NCI-H69 (cell line): ENCODE measurements around the gene PLLP.

Experiments
- DNase-seq: peaks from one replicate; lab custom pipeline; 2025; lab: John Stamatoyannopoulos, UW

PLLP gene

GRCh38 chr16:57225978-57226377, 58.5 kb downstream of the PLLP start:
- no peak for DNase-seq

GRCh38 chr16:57224651-57225335, 59.7 kb downstream of the PLLP start:
- no peak for DNase-seq

- no peak for DNase-seq
Measured at GRCh38 chr16:57223057-57223456, 61.4 kb downstream of the PLLP start.

GRCh38 chr16:57216968-57217367, 67.5 kb downstream of the PLLP start:
- no peak for DNase-seq

GRCh38 chr16:57213462-57213861, 71.0 kb downstream of the PLLP start:
- no peak for DNase-seq

- no peak for DNase-seq
Measured at GRCh38 chr16:57209780-57210179, 74.7 kb downstream of the PLLP start.

GRCh38 chr16:57208926-57209325, 75.5 kb downstream of the PLLP start:
- no peak for DNase-seq
